ENCODE measurements around the gene SMIM1. TPM values are rescaled to one million over a fixed set of nuclear protein-coding genes. Genes with fewer than 3 reads are reported as not detected.

Gene SMIM1
- total and polyA plus RNA-seq, 2 donors (not counting 3 experiments of a cell fraction or from before 2014, with no cell fraction given), result 1.4 to 2.9 TPM

DNA sequence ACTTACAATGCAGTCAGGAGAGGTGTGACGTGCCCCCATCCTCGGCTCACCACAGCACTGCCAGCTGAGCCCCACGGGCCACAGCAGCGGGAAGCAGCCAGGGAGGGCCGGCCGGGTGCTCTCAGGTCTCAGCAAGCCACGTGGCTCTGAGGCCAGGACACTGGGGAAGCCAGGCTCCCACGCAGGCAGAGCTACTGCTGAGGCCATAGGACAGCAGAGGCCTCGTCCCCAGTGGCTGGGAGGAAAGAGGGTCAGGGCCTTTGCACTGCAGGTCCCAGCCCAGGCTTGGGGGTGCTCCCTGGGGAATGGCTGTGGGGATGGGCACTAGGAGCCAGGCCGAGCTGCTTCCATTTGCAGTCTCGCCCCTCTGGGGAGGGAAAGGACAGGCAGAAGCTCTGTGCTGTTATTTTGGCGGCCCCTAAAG is 18.0 kb downstream of the SMIM1 start:
- Histone ChIP-seq H3K79me2 (ENCODE audit: control insufficient read depth, insufficient read depth, low read length) (peaks cover 46% of the 10 kb centered on the region), H3K27me3 (ENCODE audit: control insufficient read depth in 2 of 2, insufficient read depth in 2 of 2, low read length in 2 of 2) (no peaks in the 10 kb centered on the region), H3K4me2 (ENCODE audit: insufficient read depth, low read length) (no peak overlapping the region), H3K9me3 (replicated peaks; ENCODE audit: control insufficient read depth, insufficient read depth, low read length) (no peaks in the 10 kb centered on the region), H3K4me1 (ENCODE audit: control insufficient read depth, extremely low read depth, insufficient read depth, low read length) (peaks cover 6% of the 10 kb centered on the region), H3K9me1 (replicated peaks; ENCODE audit: control insufficient read depth, extremely low read depth, insufficient read depth, low read length) (no peaks in the 10 kb centered on the region), H3K36me3 (ENCODE audit: control insufficient read depth in 2 of 2, extremely low read depth in 1 of 2, insufficient read depth in 2 of 2, low read length in 2 of 2) (peaks cover 0 to 12% of the 10 kb centered on the region in 2 experiments), H3K27ac (ENCODE audit: insufficient read depth, low read depth, low read length) (no peak overlapping the region), H2AFZ (ENCODE audit: low read depth, low read length) (no peak overlapping the region), H4K20me1 (replicated peaks; ENCODE audit: control insufficient read depth, extremely low read depth, insufficient read depth, low read length) (no peaks in the 10 kb centered on the region), H3K4me3 (replicated peaks in 1 of 3; ENCODE audit: insufficient read depth in 1 of 3, low read depth in 1 of 3, low read length in 3 of 3) (no peak overlapping the region), H3K9ac (replicated peaks; ENCODE audit: extremely low read depth, insufficient read depth, low read length) (no peak overlapping the region)
- dilution Hi-C loops (cut with MboI; ENCODE audit: extremely low pct_ligation_motif_present, low sequenced_read_pairs) (no loop called here), intact Hi-C loops (cut with micrococcal nuclease) (no loop called here)
- FAIRE-seq (no peak), DNase-seq (ENCODE audit: low read depth, low spot score) (no peak)
- BruUV-seq (replicated peaks), result no TSS peak
- CTCF ChIA-PET, result no interaction called here
- POLR2A ChIA-PET, result no interaction called here
- TF ChIP-seq GATA2 (IDR thresholded peaks at IDR 0.05; ENCODE audit: insufficient read depth, insufficient read length, low read depth, low read length) (no peak), POLR2A (IDR thresholded peaks at IDR 0.05; ENCODE audit: low read depth, low read length) (no peak), CTCF (IDR thresholded peaks at IDR 0.05; ENCODE audit: extremely low read depth in 1 of 2, insufficient read depth in 1 of 2, low read depth in 1 of 2, low read length in 2 of 2) (no peak), FOS (IDR thresholded peaks at IDR 0.05; ENCODE audit: borderline replicate concordance, insufficient read depth, low read length) (no peak), EZH2 (IDR thresholded peaks at IDR 0.05; ENCODE audit: borderline replicate concordance, low read depth, low read length, severe bottlenecking) (no peak), POLR2AphosphoS5 (IDR thresholded peaks at IDR 0.05; ENCODE audit: insufficient read depth, low read depth, low read length) (no peak), JUN (IDR thresholded peaks at IDR 0.05; ENCODE audit: borderline replicate concordance, insufficient read depth, insufficient read length, low read depth) (no peak), MYC (IDR thresholded peaks at IDR 0.05; ENCODE audit: low read depth, low read length) (no peak)
- TF ChIP-seq, protein P1, sequence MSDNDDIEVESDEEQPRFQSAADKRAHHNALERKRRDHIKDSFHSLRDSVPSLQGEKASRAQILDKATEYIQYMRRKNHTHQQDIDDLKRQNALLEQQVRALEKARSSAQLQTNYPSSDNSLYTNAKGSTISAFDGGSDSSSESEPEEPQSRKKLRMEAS (IDR thresholded peaks at IDR 0.05; ENCODE audit: insufficient read depth, insufficient read length), result no peak

Measured in endothelial cell of umbilical vein (primary cell).